ENCODE data around the gene RNF183. TPM values are rescaled to one million over a fixed set of nuclear protein-coding genes. Genes with fewer than 3 reads are reported as not detected.
A peak's percentile ranks its signal among the peaks of the same experiment; 100 is the strongest.

RNF183 gene
- 2.4 and 2.9 TPM in 2 replicates for total RNA-seq (2011; cell fraction: chromatin; rRNA removed; ENCODE audit: low replicate concordance)
- 0.92 and 2.3 TPM in 2 replicates for total RNA-seq (2011; cell fraction: nucleolus; rRNA removed)
- 1.4 and 2.4 TPM in 2 replicates for total RNA-seq (2011; cell fraction: nucleoplasm; rRNA removed)
- not detected in 2 replicates for total RNA-seq (2014; rRNA removed)
- total RNA-seq (2014; rRNA removed; fragmentation: Illumina TruSeq; extraction: Trizol), result not detected in 2 replicates
- total RNA-seq (2015; rRNA removed; fragmentation: Illumina TruSeq; extraction: Trizol), result not detected in 2 replicates
- total RNA-seq (2021), result 0.22 TPM in 1 of 2 replicates, not detected in the other
- 2.0 and 3.1 TPM in 2 replicates for polyA plus RNA-seq (2011; rRNA removed)
- polyA plus RNA-seq (2011; cell fraction: cytosol; rRNA removed), result 3.7 TPM in 2 replicates
- 8.0 and 10.7 TPM in 2 replicates for polyA plus RNA-seq (2011; cell fraction: nucleus; rRNA removed)
- polyA plus RNA-seq (2012), result 0.26 and 0.57 TPM in 2 replicates
- 0.08 TPM in 1 of 2 replicates, not detected in the other for polyA plus RNA-seq (2014; fragmentation: Illumina TruSeq; extraction: Trizol)
- polyA plus RNA-seq (2014; fragmentation: Nextera tagmentation; extraction: Ambion mirVana), result under 1 TPM in 1 of 2 experiments, not detected in 1; 0.04 TPM
- polyA plus RNA-seq (2014; rRNA removed), result 0.08 and 0.11 TPM in 2 replicates
- polyA minus RNA-seq (2011; rRNA and poly(A)+ RNA removed), result 1.1 and 1.3 TPM in 2 replicates
- polyA minus RNA-seq (2011; cell fraction: cytosol; rRNA and poly(A)+ RNA removed), result not detected in 2 replicates
- 0.94 and 2.2 TPM in 2 replicates for polyA minus RNA-seq (2011; cell fraction: nucleus; rRNA and poly(A)+ RNA removed)
- Bru-seq, nascent RNA, result percentile 25 among the genes with signal in this experiment
- BruChase-seq, experiment 1, labeled RNA remaining after a 2-hour chase, result percentile 19 among the genes with signal in this experiment
- BruChase-seq, experiment 2, labeled RNA remaining after a 6-hour chase, result percentile 27 among the genes with signal in this experiment
- long read RNA-seq, experiment 1, partial matches to known transcripts, result 0 of 1 reads
- long read RNA-seq, experiment 1, other reads (novel, unspliced or antisense), result 1 of 1 reads
- long read RNA-seq, experiment 2, result 0 reads
- long read RNA-seq, experiment 3, result 0 reads

GRCh38 chr9:113302792-113303418 is at the start of gene RNF183:
TSS of gene RNF183 (minus strand) at chr9:113303376. CDS start at chr9:113298184, 5,192 bp downstream.
- Histone ChIP-seq H3K9me3 (replicated peaks; ENCODE audit: control insufficient read depth, insufficient read depth, low read depth, low read length) (no peaks in the 10 kb centered on the region), H3K27me3 (ENCODE audit: control insufficient read depth in 2 of 2, insufficient read depth in 2 of 2, low read length in 2 of 2) (peaks cover 16 to 25% of the 10 kb centered on the region in 2 experiments), H3K4me1 (replicated peaks in 1 of 2; ENCODE audit: control insufficient read depth in 2 of 2, insufficient read depth in 2 of 2, low read length in 2 of 2) (peaks cover 11 to 21% of the 10 kb centered on the region in 2 experiments; a peak in 4 of 5 replicates), H3K4me2 (ENCODE audit: insufficient read depth, low read length) (peak within 1 kb of the TSS; percentile 43), H3K36me3 (ENCODE audit: control insufficient read depth, insufficient read depth, low read length) (no peaks in the 10 kb centered on the region), H4K20me1 (replicated peaks; ENCODE audit: control insufficient read depth, insufficient read depth, low read length) (no peaks in the 10 kb centered on the region), H3K9ac (ENCODE audit: insufficient read depth in 1 of 2, low read depth in 2 of 2, low read length in 2 of 2) (peak within 1 kb of the TSS in 1 of 2 experiments; percentile 38; a peak in 1 of 4 replicates), H3K4me3 (no peak within 1 kb of the TSS), H3K79me2 (ENCODE audit: control insufficient read depth, insufficient read depth, low read length) (no peaks in the 10 kb centered on the region), H2AFZ (ENCODE audit: low read depth, low read length) (peak within 1 kb of the TSS; percentile 62), H3K27ac (ENCODE audit: extremely low read depth, low read depth, low read length) (no peak within 1 kb of the TSS), H3K9me1 (ENCODE audit: control insufficient read depth, insufficient read depth, low read length) (no peaks in the 10 kb centered on the region)
- no peak for FAIRE-seq
- WGBS (ENCODE audit: insufficient coverage, low coverage, missing lambda C conversion rate), result 40% methylated on average over 25 of the region's 25 CpGs
- intact Hi-C loops (cut with micrococcal nuclease) (loop anchor here (10.0 kb wide), 1 partner anchor 352 kb away; no protein-coding TSS in a partner anchor), in situ Hi-C loops (cut with MboI) (loop anchor here (5.0 to 10.0 kb wide), 2 partner anchors 104 to 352 kb away; no protein-coding TSS in a partner anchor)
- ChIA-PET POLR2A (interaction anchor here (0.7 to 1.2 kb wide), 2 partner anchors 9 to 17 kb away, joined by 3 to 7 read pairs; no protein-coding TSS in a partner anchor), CTCF (ENCODE audit: low intra/inter-chr PET ratio) (interaction anchor here (0.7 kb wide), 1 partner anchor 12 kb away, joined by 3 read pairs; no protein-coding TSS in a partner anchor)
- no peak; the same call in 2 of the 3 replicates for ATAC-seq
- no TSS peak for BruUV-seq (replicated peaks)
- peak in 1 of 4 experiments; percentile 35 for DNase-seq (ENCODE audit: extremely low read depth in 1 of 4, low spot score in 3 of 4)
- TF ChIP-seq SAP30 (IDR thresholded peaks at IDR 0.05; ENCODE audit: borderline replicate concordance, insufficient read depth, low read depth, low read length, poor library complexity, severe bottlenecking) (no peak), BRCA1 (IDR thresholded peaks at IDR 0.05) (no peak), BRCA1 (CRISPR knock-in tag; IDR thresholded peaks at IDR 0.05) (no peak), ARID3B (CRISPR knock-in tag; IDR thresholded peaks at IDR 0.05; ENCODE audit: borderline replicate concordance) (no peak), CEBPG (CRISPR knock-in tag; IDR thresholded peaks at IDR 0.05) (no peak), CEBPG (tag; conservative IDR thresholded peaks at IDR 0.05 in 1 of 2, IDR thresholded peaks at IDR 0.05 in 1 of 2) (no peak), CREB3L1 (IDR thresholded peaks at IDR 0.05; ENCODE audit: borderline replicate concordance, low read depth) (no peak), SP2 (IDR thresholded peaks at IDR 0.05; ENCODE audit: extremely low read depth, low read depth, low read length, poor library complexity, severe bottlenecking) (peak; percentile 9), MEF2D (tag; conservative IDR thresholded peaks at IDR 0.05; ENCODE audit: low read depth) (no peak), KDM1A (IDR thresholded peaks at IDR 0.05) (0 out of 4 replicates have a peak, but pooled peaks of 1 of the 2 experiments have one; percentile 41), FIP1L1 (IDR thresholded peaks at IDR 0.05; ENCODE audit: low read depth, low read length, poor library complexity, severe bottlenecking) (no peak), SMARCE1 (IDR thresholded peaks at IDR 0.05) (no peak), JUND (IDR thresholded peaks at IDR 0.05; ENCODE audit: borderline replicate concordance, low read depth, low read length) (no peak), JUND (tag; IDR thresholded peaks at IDR 0.05; ENCODE audit: borderline replicate concordance, low read depth, low read length) (no peak)
